Gastroesophageal sphincter (tissue), 3 donors: Measurements from ENCODE around the gene GAL3ST3.

Source experiments
- EP300 ChIP-seq: sonication (generic); formaldehyde crosslinking; IDR thresholded peaks from one replicate; pipeline ENCODE4 v1.6.1; 2017; ENCODE audit warnings: antibody characterized with exemption, mild to moderate bottlenecking
- POLR2A ChIP-seq, 2 donors: fragments of 450-650 bp; IDR thresholded peaks; one replicate each; pipeline ENCODE4 v1.6.1; 2017; ENCODE audit warnings: antibody characterized with exemption in 2 of 2, mild to moderate bottlenecking in 2 of 2, moderate library complexity in 1 of 2
- POLR2AphosphoS5 ChIP-seq: sonication (generic); formaldehyde crosslinking; IDR thresholded peaks from one replicate; pipeline ENCODE4 v1.6.1; 2017; ENCODE audit warnings: antibody characterized with exemption
- TF ChIP-seq, protein P1 (sequence below), 4 experiments: fragments of 200-600 bp in 2 of 4; fragments of 450-650 bp in 2 of 4; sonication (generic) in 1 of 4; IDR thresholded peaks; one replicate each; pipeline ENCODE4 v1.5.1; 2017 to 2019; ENCODE audit warnings: antibody characterized with exemption in 4 of 4, mild to moderate bottlenecking in 2 of 4, moderate library complexity in 2 of 4

DNA sequence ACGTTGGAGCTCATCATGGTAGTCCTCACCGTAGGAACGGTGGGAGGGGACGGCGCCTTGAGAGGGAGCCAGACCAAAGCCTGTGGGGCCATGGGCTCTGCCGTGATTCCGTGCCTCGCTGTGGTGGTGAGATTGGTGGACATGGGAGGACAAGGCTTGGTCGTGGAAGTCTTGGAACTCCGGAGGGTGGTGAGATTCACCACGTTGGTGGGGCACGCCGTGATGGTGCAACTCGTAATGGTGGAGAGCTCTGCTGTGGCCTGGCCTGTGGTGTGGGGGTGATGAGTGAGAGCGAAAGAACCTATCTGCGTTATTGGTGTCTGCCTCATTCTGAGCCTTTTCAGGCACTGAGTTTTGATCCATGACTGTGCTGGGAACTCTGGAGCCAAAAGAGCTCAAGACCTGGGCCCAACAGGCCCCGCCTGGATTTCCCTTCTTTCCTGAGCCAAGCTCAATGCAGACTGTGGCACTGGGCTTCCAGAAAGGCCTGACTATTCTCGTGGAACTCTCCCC, 22.9 kb downstream of the GAL3ST3 start, which contains the start of gene CATSPER1:
- TF ChIP-seq, protein P1, sequence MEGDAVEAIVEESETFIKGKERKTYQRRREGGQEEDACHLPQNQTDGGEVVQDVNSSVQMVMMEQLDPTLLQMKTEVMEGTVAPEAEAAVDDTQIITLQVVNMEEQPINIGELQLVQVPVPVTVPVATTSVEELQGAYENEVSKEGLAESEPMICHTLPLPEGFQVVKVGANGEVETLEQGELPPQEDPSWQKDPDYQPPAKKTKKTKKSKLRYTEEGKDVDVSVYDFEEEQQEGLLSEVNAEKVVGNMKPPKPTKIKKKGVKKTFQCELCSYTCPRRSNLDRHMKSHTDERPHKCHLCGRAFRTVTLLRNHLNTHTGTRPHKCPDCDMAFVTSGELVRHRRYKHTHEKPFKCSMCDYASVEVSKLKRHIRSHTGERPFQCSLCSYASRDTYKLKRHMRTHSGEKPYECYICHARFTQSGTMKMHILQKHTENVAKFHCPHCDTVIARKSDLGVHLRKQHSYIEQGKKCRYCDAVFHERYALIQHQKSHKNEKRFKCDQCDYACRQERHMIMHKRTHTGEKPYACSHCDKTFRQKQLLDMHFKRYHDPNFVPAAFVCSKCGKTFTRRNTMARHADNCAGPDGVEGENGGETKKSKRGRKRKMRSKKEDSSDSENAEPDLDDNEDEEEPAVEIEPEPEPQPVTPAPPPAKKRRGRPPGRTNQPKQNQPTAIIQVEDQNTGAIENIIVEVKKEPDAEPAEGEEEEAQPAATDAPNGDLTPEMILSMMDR (IDR thresholded peaks at IDR 0.05): no peak
- TF ChIP-seq POLR2AphosphoS5 (no peak), POLR2A (IDR thresholded peaks at IDR 0.05) (no peak), EP300 (no peak)
